Loucy (cell line): ENCODE results near the gene NADK2.

Source experiments
- H2AFZ ChIP-seq: fragments of 200-600 bp; sonication (generic); 2 replicates; pipeline ENCODE4 v1.6.0; 2016; ENCODE audit warnings: antibody characterized with exemption, mild to moderate bottlenecking, low read length, moderate library complexity
- H3F3A ChIP-seq: fragments of 200-600 bp; 2 replicates; pipeline ENCODE4 v1.6.0; 2016; ENCODE audit warnings: antibody characterized with exemption, low read depth, mild to moderate bottlenecking
- H3K27me3 ChIP-seq: fragments of 200-600 bp; sonication (generic); 2 replicates; pipeline ENCODE4 v1.6.1; 2014; ENCODE audit warnings: low read length, mild to moderate bottlenecking; ENCODE audit not compliant: insufficient read depth, poor library complexity, severe bottlenecking
- H3K36me3 ChIP-seq: fragments of 200-600 bp; sonication (generic); 2 replicates; pipeline ENCODE4 v1.6.1; 2016; ENCODE audit warnings: low read length; ENCODE audit not compliant: insufficient read depth
- H3K4me1 ChIP-seq: fragments of 200-600 bp; sonication (generic); 2 replicates; pipeline ENCODE4 v1.5.1; 2014; ENCODE audit warnings: low read length, mild to moderate bottlenecking; ENCODE audit not compliant: insufficient read depth, poor library complexity, severe bottlenecking
- H3K4me2 ChIP-seq: fragments of 200-600 bp; sonication (generic); 2 replicates; pipeline ENCODE4 v1.6.0; 2014; ENCODE audit warnings: antibody characterized with exemption, low read length, low read depth, mild to moderate bottlenecking; ENCODE audit not compliant: poor library complexity, severe bottlenecking
- H3K4me3 ChIP-seq: fragments of 200-600 bp; sonication (generic); 2 replicates; pipeline ENCODE4 v1.5.1; 2014; ENCODE audit warnings: low read length, mild to moderate bottlenecking, mixed read lengths; ENCODE audit not compliant: poor library complexity, severe bottlenecking
- H3K79me2 ChIP-seq: fragments of 200-600 bp; sonication (generic); 2 replicates; pipeline ENCODE4 v1.6.1; 2014; ENCODE audit warnings: low read length; ENCODE audit not compliant: insufficient read depth
- H3K9ac ChIP-seq: fragments of 200-600 bp; sonication (generic); 2 replicates; pipeline ENCODE4 v1.6.0; 2014; ENCODE audit warnings: mild to moderate bottlenecking, low read depth, low read length, moderate library complexity; ENCODE audit not compliant: poor library complexity, severe bottlenecking
- H3K9me2 ChIP-seq: fragments of 200-600 bp; sonication (generic); replicated peaks from 2 replicates; pipeline ENCODE4 v1.6.1; 2016; ENCODE audit warnings: low read depth, low read length, mixed read lengths
- H3K9me3 ChIP-seq: fragments of 200-600 bp; sonication (generic); 2 replicates; pipeline ENCODE4 v1.6.1; 2014; ENCODE audit warnings: mild to moderate bottlenecking, antibody characterized with exemption, low read length, low read depth; ENCODE audit not compliant: insufficient read depth
- H4K20me1 ChIP-seq: fragments of 200-600 bp; sonication (generic); 2 replicates; pipeline ENCODE4 v1.6.0; 2014; ENCODE audit warnings: antibody characterized with exemption, low read length, mild to moderate bottlenecking; ENCODE audit not compliant: insufficient read depth, poor library complexity, severe bottlenecking
- CTCF ChIP-seq: fragments of 200-600 bp; sonication (generic); conservative IDR thresholded peaks from 2 replicates; pipeline ENCODE4 v1.5.1; 2014; ENCODE audit warnings: mild to moderate bottlenecking, antibody characterized with exemption, low read length
- EZH2phosphoT487 ChIP-seq: fragments of 200-600 bp; IDR thresholded peaks from 2 replicates; pipeline ENCODE4 v1.6.1; 2018; ENCODE audit warnings: antibody characterized with exemption, mild to moderate bottlenecking, moderate library complexity, borderline replicate concordance

Gene NADK2

GRCh38 chr5:36168737-36169136, 73.0 kb downstream of the NADK2 start:
- TF ChIP-seq CTCF = no peak
- TF ChIP-seq EZH2phosphoT487 = no peak

GRCh38 chr5:36164461-36164860, 77.3 kb downstream of the NADK2 start:
- H3K27me3 ChIP-seq = no peaks in the 10 kb centered on the region
- H3K79me2 ChIP-seq = peaks cover 70% of the 10 kb centered on the region
- no peak overlapping the region for H3K4me2 ChIP-seq
- H3K36me3 ChIP-seq = peaks cover 90% of the 10 kb centered on the region
- H3K9me2 ChIP-seq = no peaks in the 10 kb centered on the region
- H4K20me1 ChIP-seq = peaks cover 14% of the 10 kb centered on the region
- no peak overlapping the region for H3K9ac ChIP-seq
- H2AFZ ChIP-seq = no peak overlapping the region
- H3F3A ChIP-seq = no peaks in the 10 kb centered on the region
- TF ChIP-seq CTCF (no peak), EZH2phosphoT487 (no peak)
- H3K9me3 ChIP-seq = no peaks in the 10 kb centered on the region
- peaks cover 18% of the 10 kb centered on the region for H3K4me1 ChIP-seq
- no peak overlapping the region for H3K4me3 ChIP-seq

More at GRCh38 chr5:36168737-36169136, 73.0 kb downstream of the NADK2 start:
- no peak overlapping the region for H3K4me3 ChIP-seq
- peaks cover 4% of the 10 kb centered on the region for H3K4me1 ChIP-seq
- no peaks in the 10 kb centered on the region for H3K9me2 ChIP-seq
- H3K27me3 ChIP-seq = no peaks in the 10 kb centered on the region
- H3K79me2 ChIP-seq = peaks cover 27% of the 10 kb centered on the region
- no peak overlapping the region for H2AFZ ChIP-seq
- H3K36me3 ChIP-seq = peaks cover 94% of the 10 kb centered on the region
- H3K9me3 ChIP-seq = no peaks in the 10 kb centered on the region
- H4K20me1 ChIP-seq = no peaks in the 10 kb centered on the region
- no peak overlapping the region for H3K4me2 ChIP-seq
- H3K9ac ChIP-seq = no peak overlapping the region
- H3F3A ChIP-seq = no peaks in the 10 kb centered on the region

GRCh38 chr5:36162810-36163486, 78.8 kb downstream of the NADK2 start:
- H3K4me1 ChIP-seq = peaks cover 33% of the 10 kb centered on the region

More at GRCh38 chr5:36162810-36163486, 78.8 kb downstream of the NADK2 start:
- peaks cover 78% of the 10 kb centered on the region for H3K79me2 ChIP-seq
- H3K27me3 ChIP-seq = no peaks in the 10 kb centered on the region
- H3K9ac ChIP-seq = no peak overlapping the region
- no peaks in the 10 kb centered on the region for H3F3A ChIP-seq
- no peaks in the 10 kb centered on the region for H3K9me2 ChIP-seq
- H3K36me3 ChIP-seq = peaks cover 83% of the 10 kb centered on the region
- H3K4me3 ChIP-seq = no peak overlapping the region
- H4K20me1 ChIP-seq = peaks cover 26% of the 10 kb centered on the region
- H2AFZ ChIP-seq = no peak overlapping the region
- no peaks in the 10 kb centered on the region for H3K9me3 ChIP-seq
- no peak overlapping the region for H3K4me2 ChIP-seq
- TF ChIP-seq CTCF (no peak), EZH2phosphoT487 (no peak)
